22Rv1 (cell line): ENCODE data around the gene DPEP3.
"Not testable (repeated sequence)": the region's sequence is repeated elsewhere in the genome, so short reads cannot be mapped to it uniquely, and the experiment has no call there.

ENCODE experiments used
- H3K27ac ChIP-seq: fragments of 450-650 bp; 2 replicates; pipeline ENCODE4 v1.5.1; 2017
- CTCF ChIP-seq: fragments of 450-650 bp; IDR thresholded peaks from 2 replicates; pipeline ENCODE4 v1.5.1; 2017; ENCODE audit warnings: mild to moderate bottlenecking
- ZFX ChIP-seq: fragments of 450-650 bp; IDR thresholded peaks from 2 replicates; pipeline ENCODE4 v1.6.1; 2017; ENCODE audit warnings: antibody characterized with exemption, borderline replicate concordance

DPEP3 gene

GRCh38 chr16:67999985-68000384 is 19.7 kb upstream of the DPEP3 start:
- H3K27ac ChIP-seq = no peak overlapping the region
- TF ChIP-seq CTCF (no peak), ZFX (no peak)

GRCh38 chr16:67998779-67999688 is 18.7 kb upstream of the DPEP3 start, which contains the start of gene DPEP2:
Gene DPEP2 (minus strand): TSS chr16:67999484. CDS start chr16:67993212, 6,272 bp downstream.
- not testable (repeated sequence) for H3K27ac ChIP-seq

- H3K27ac ChIP-seq = not testable (repeated sequence)
These were observed 18.0 kb upstream of the DPEP3 start for GRCh38 chr16:67998231-67998778.

- H3K27ac ChIP-seq = no peak overlapping the region
- TF ChIP-seq ZFX (no peak), CTCF (no peak)
These were observed 16.4 kb upstream of the DPEP3 start for GRCh38 chr16:67996666-67997065.

GRCh38 chr16:67995423-67995822 is 15.1 kb upstream of the DPEP3 start:
- no peak overlapping the region for H3K27ac ChIP-seq
- no peak for TF ChIP-seq ZFX
- TF ChIP-seq CTCF = no peak

- not testable (repeated sequence) for H3K27ac ChIP-seq
These were observed 13.7 kb upstream of the DPEP3 start for GRCh38 chr16:67994040-67994408.

- H3K27ac ChIP-seq = no peak overlapping the region
- peak; percentile 99 for TF ChIP-seq CTCF
- no peak for TF ChIP-seq ZFX
These were observed 13.1 kb upstream of the DPEP3 start for GRCh38 chr16:67993207-67994039.

DNA sequence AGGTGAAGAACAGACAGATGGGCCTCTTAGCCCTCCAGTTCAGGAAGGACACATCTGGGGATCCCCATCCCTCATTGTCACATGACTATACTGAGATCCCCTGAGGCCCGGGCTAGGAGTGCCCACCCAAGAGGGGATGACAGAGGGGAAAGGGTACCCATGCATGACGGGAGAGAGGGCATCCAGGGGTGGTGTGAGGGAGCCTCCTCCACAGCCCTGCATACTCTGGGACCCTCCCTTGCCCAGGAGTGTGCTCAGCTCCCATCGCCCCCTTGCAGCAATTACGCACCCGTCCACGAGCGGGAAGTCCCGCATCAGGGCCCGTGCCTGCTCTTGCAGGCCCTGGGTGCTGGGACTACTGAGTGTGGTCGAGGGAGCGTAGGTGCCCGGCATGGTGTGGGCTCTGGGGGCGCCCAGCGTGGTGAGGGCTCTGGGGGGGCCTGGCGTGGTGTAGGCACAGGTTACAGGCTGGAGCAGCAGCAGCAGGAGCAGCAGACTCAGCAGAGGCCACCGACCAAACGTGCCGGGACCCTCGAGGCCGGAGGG is 12.4 kb upstream of the DPEP3 start:
- no peak overlapping the region for H3K27ac ChIP-seq
- TF ChIP-seq ZFX = no peak
- no peak for TF ChIP-seq CTCF
